ENCODE results near the gene TM4SF5. TPM values are rescaled to one million over a fixed set of nuclear protein-coding genes. Genes with fewer than 3 reads are reported as not detected.

Gene TM4SF5
- total and polyA plus RNA-seq, 10 of the 15 experiments (the other 5 are each of a cell fraction or from before 2014, with no cell fraction given), result 0.40 TPM; not detected in 9

DNA sequence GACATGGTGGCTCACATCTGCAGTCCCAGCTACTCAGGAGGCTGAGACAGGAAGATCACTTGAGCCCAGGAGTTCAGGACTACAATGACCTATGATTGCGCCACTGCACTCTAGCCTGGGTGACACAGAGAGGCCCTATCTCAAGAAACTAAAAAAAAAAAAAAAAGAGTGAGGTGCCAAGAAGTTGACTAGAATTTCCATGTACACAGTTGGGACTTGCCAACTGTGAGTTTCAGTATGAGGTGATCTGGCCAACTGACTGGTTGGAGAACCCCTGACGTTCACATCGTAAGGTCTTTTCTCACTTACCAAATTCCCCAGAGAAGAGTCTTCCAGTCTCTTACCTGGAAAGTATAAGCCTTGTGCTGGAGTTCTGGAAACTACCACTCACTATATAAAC is 43.6 kb upstream of the TM4SF5 start (continued):
- TF ChIP-seq FOXM1 (IDR thresholded peaks at IDR 0.05; ENCODE audit: low read depth, low read length) (peak; percentile 19; the same call in 1 of the 2 replicates), IKZF1 (conservative IDR thresholded peaks at IDR 0.05) (peak; percentile 82), EED (IDR thresholded peaks at IDR 0.05; ENCODE audit: low read depth) (peak; percentile 90), IKZF2 (IDR thresholded peaks at IDR 0.05) (peak; percentile 81 to 86)

DNA sequence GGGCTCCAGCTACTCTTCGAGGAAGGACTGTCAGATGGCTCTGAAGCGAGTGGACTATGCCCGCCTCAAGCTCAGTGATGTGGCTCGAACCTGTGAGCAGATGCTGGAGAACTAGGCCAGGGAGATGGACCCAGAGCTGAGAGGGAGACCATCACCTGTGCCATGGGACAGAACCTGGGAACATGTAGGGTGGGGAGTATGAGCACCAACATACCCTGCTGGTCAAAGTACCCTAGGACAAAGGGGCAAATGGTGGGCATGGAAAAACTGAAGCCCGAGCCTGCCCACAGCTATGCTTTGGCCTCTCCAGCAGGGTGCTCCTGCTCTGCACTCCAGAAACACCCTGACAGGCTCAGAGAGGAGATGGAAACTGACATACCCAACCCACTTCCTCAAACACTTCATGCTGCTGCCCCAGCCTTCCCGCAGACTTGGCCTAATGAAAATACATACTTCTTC is 38.6 kb upstream of the TM4SF5 start:
- 58% methylated on average over 6 of the region's 6 CpGs for WGBS (ENCODE audit: insufficient coverage, insufficient replicate concordance, low lambda C conversion rate, missing lambda C conversion rate)
- intact Hi-C loops (cut with micrococcal nuclease; ENCODE audit: unreplicated experiment) (loop anchor here (1.0 to 10.0 kb wide), 3 partner anchors 52 to 169 kb away; partner anchors contain the start of genes CHRNE, GLTPD2 and VMO1), in situ Hi-C loops (cut with MboI) (no loop called here)
- ATAC-seq (peak; percentile 71), DNase-seq (ENCODE audit: low read depth, low spot score) (no peak), FAIRE-seq (no peak)
- CTCF ChIA-PET, result interaction anchor here (0.6 to 3.0 kb wide), 14 partner anchors 10 to 697 kb away, joined by 3 to 16 read pairs (median 3); partner anchors contain the start of genes ARRB2, RNF167 and SLC25A11
- H3K36me3 ChIP-seq (ENCODE audit: control insufficient read depth in 2 of 2, insufficient read depth in 2 of 2, low read length in 1 of 2), result no peaks in the 10 kb centered on the region
- H3K27ac ChIP-seq (ENCODE audit: control insufficient read depth, insufficient read depth), result no peak overlapping the region
- BruUV-seq (replicated peaks), result no TSS peak
- POLR2A ChIA-PET, result interaction anchor here (0.5 to 1.4 kb wide), 2 partner anchors 29 to 103 kb away, joined by 5 read pairs; partner anchors contain the start of gene PELP1
- H3K4me3 ChIP-seq, result no peak overlapping the region
- RAD21 ChIA-PET (ENCODE audit: unreplicated experiment), result interaction anchor here (1.0 to 1.1 kb wide), 3 partner anchors 21 to 57 kb away, joined by 3 to 8 read pairs (median 3); partner anchors contain the start of gene ARRB2
- peaks cover 18% of the 10 kb centered on the region for H3K4me1 ChIP-seq (ENCODE audit: control insufficient read depth, insufficient read depth, low read length)
- H3K4me2 ChIP-seq (ENCODE audit: control insufficient read depth, insufficient read depth), result peak overlapping the region; percentile 72
- H3K9ac ChIP-seq (ENCODE audit: control insufficient read depth, insufficient read depth, low read length), result no peak overlapping the region; the same call in 1 of the 2 replicates
- H2AFZ ChIP-seq (ENCODE audit: control insufficient read depth, low read depth, low read length), result no peak overlapping the region
- H4K20me1 ChIP-seq (ENCODE audit: control insufficient read depth, insufficient read depth), result no peaks in the 10 kb centered on the region
- no peaks in the 10 kb centered on the region for H3K9me3 ChIP-seq (replicated peaks; ENCODE audit: control insufficient read depth, insufficient read depth, low read length)
- H3K79me2 ChIP-seq (ENCODE audit: control insufficient read depth, insufficient read depth, low read length), result peaks cover 4% of the 10 kb centered on the region
- H3K27me3 ChIP-seq (replicated peaks in 1 of 2; ENCODE audit: control insufficient read depth in 2 of 2, insufficient read depth in 2 of 2, low read length in 1 of 2), result 0 out of 4 replicates have a peak, but pooled peaks cover 0 to 1% of the 10 kb centered on the region in 2 experiments
- SMC1A ChIA-PET (ENCODE audit: uncharacterized antibody, unreplicated experiment), result interaction anchor here (0.6 to 1.9 kb wide), 9 partner anchors 22 to 312 kb away, joined by 3 to 11 read pairs (median 3); partner anchors contain the start of gene ARRB2
- peak; percentile 59 for TF ChIP-seq IKZF1 (conservative IDR thresholded peaks at IDR 0.05)
- TF ChIP-seq RBBP5 (conservative IDR thresholded peaks at IDR 0.05), result no peak
- TF ChIP-seq YY1 (IDR thresholded peaks at IDR 0.05; ENCODE audit: low read depth, low read length), result 0 out of 2 replicates have a peak, but pooled peaks have one; percentile 32
- peak; percentile 56; the same call in 1 of the 2 replicates for TF ChIP-seq RUNX3 (IDR thresholded peaks at IDR 0.05; ENCODE audit: low read length)
- TF ChIP-seq, protein P1, sequence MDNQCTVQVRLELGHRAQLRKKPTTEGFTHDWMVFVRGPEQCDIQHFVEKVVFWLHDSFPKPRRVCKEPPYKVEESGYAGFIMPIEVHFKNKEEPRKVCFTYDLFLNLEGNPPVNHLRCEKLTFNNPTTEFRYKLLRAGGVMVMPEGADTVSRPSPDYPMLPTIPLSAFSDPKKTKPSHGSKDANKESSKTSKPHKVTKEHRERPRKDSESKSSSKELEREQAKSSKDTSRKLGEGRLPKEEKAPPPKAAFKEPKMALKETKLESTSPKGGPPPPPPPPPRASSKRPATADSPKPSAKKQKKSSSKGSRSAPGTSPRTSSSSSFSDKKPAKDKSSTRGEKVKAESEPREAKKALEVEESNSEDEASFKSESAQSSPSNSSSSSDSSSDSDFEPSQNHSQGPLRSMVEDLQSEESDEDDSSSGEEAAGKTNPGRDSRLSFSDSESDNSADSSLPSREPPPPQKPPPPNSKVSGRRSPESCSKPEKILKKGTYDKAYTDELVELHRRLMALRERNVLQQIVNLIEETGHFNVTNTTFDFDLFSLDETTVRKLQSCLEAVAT (IDR thresholded peaks at IDR 0.05), result peak; percentile 78; the same call in 1 of the 2 replicates
- TF ChIP-seq EP300 (IDR thresholded peaks at IDR 0.05; ENCODE audit: borderline replicate concordance in 1 of 2, control insufficient read depth in 1 of 2, low read depth in 2 of 2, low read length in 2 of 2), result no peak
- peak; percentile 31; the same call in 1 of the 2 replicates for TF ChIP-seq ATF7 (IDR thresholded peaks at IDR 0.05; ENCODE audit: low read depth)
- peak; percentile 63 for TF ChIP-seq RAD21 (IDR thresholded peaks at IDR 0.05; ENCODE audit: insufficient read depth, low read depth, low read length)
- TF ChIP-seq BMI1 (IDR thresholded peaks at IDR 0.05; ENCODE audit: borderline replicate concordance), result no peak
- peak; percentile 55 to 60; a peak in 2 of 4 replicates for TF ChIP-seq IKZF2 (IDR thresholded peaks at IDR 0.05)
- TF ChIP-seq NBN (IDR thresholded peaks at IDR 0.05), result no peak
- 0 out of 2 replicates have a peak, but pooled peaks have one; percentile 28 for TF ChIP-seq IRF4 (IDR thresholded peaks at IDR 0.05; ENCODE audit: low read depth, low read length)
- TF ChIP-seq SPI1 (IDR thresholded peaks at IDR 0.05; ENCODE audit: borderline replicate concordance, insufficient read depth, low read depth, low read length), result peak; percentile 96
- no peak for TF ChIP-seq MTA3 (IDR thresholded peaks at IDR 0.05; ENCODE audit: borderline replicate concordance, low read length)
- TF ChIP-seq, protein P2, sequence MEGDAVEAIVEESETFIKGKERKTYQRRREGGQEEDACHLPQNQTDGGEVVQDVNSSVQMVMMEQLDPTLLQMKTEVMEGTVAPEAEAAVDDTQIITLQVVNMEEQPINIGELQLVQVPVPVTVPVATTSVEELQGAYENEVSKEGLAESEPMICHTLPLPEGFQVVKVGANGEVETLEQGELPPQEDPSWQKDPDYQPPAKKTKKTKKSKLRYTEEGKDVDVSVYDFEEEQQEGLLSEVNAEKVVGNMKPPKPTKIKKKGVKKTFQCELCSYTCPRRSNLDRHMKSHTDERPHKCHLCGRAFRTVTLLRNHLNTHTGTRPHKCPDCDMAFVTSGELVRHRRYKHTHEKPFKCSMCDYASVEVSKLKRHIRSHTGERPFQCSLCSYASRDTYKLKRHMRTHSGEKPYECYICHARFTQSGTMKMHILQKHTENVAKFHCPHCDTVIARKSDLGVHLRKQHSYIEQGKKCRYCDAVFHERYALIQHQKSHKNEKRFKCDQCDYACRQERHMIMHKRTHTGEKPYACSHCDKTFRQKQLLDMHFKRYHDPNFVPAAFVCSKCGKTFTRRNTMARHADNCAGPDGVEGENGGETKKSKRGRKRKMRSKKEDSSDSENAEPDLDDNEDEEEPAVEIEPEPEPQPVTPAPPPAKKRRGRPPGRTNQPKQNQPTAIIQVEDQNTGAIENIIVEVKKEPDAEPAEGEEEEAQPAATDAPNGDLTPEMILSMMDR (IDR thresholded peaks at IDR 0.05 in 2 of 3, conservative IDR thresholded peaks at IDR 0.05 in 1 of 3; ENCODE audit: control insufficient read depth in 2 of 3, extremely low read depth in 1 of 3, insufficient read depth in 1 of 3, low read depth in 3 of 3, low read length in 3 of 3), result peak; percentile 52 to 68 (median 58)
- peak; percentile 64 for TF ChIP-seq EED (IDR thresholded peaks at IDR 0.05; ENCODE audit: low read depth)
- peak; percentile 45; the same call in 1 of the 2 replicates for TF ChIP-seq SMC3 (IDR thresholded peaks at IDR 0.05; ENCODE audit: borderline replicate concordance, low read length)
- no peak for TF ChIP-seq NR2C1 (IDR thresholded peaks at IDR 0.05)

Measured in GM12878 (cell line).